ENCODE data around the gene RNF168.
A peak's percentile ranks its signal among the peaks of the same experiment; 100 is the strongest.
"Not testable (repeated sequence)": the region's sequence is repeated elsewhere in the genome, so short reads cannot be mapped to it uniquely, and the experiment has no call there.

RNF168 gene

GRCh38 chr3:196463804-196464203 lies 39.8 kb downstream of the RNF168 start:
- no peak for DNase-seq

GRCh38 chr3:196463478-196463756 lies 40.2 kb downstream of the RNF168 start:
- no peak for DNase-seq

- DNase-seq = not testable (repeated sequence)
Measured at GRCh38 chr3:196462680-196463477, 40.7 kb downstream of the RNF168 start.

GRCh38 chr3:196458063-196458462 lies 45.5 kb downstream of the RNF168 start:
- DNase-seq = no peak

- DNase-seq = not testable (repeated sequence)
Measured at GRCh38 chr3:196457470-196457869, 46.1 kb downstream of the RNF168 start.

- no peak for DNase-seq
Measured at GRCh38 chr3:196454935-196455334, 48.6 kb downstream of the RNF168 start.

GRCh38 chr3:196445391-196445790 lies 58.2 kb downstream of the RNF168 start:
- DNase-seq = not testable (repeated sequence)

- DNase-seq = no peak
Measured at GRCh38 chr3:196444500-196444894, 59.1 kb downstream of the RNF168 start.

GRCh38 chr3:196440696-196441095 lies 62.9 kb downstream of the RNF168 start:
- no peak for DNase-seq

- DNase-seq = no peak
Measured at GRCh38 chr3:196440041-196440537, 63.5 kb downstream of the RNF168 start.

- peak; percentile 94 for DNase-seq
Measured at GRCh38 chr3:196432137-196432879, 71.3 kb downstream of the RNF168 start, which contains the start of gene UBXN7. Gene UBXN7, minus strand, starts transcription at chr3:196432427. Its CDS starts 28 bp downstream, at chr3:196432399.

GRCh38 chr3:196431181-196432136 lies 72.1 kb downstream of the RNF168 start:
- DNase-seq = peak; percentile 26

- no peak for DNase-seq
Measured at GRCh38 chr3:196428041-196428440, 75.5 kb downstream of the RNF168 start.

GRCh38 chr3:196424421-196424820 lies 79.1 kb downstream of the RNF168 start:
- not testable (repeated sequence) for DNase-seq

GRCh38 chr3:196423044-196423781 lies 80.4 kb downstream of the RNF168 start:
- no peak for DNase-seq

- DNase-seq = not testable (repeated sequence)
Measured at GRCh38 chr3:196421668-196422067, 81.9 kb downstream of the RNF168 start.

GRCh38 chr3:196419386-196419785 lies 84.2 kb downstream of the RNF168 start:
- no peak for DNase-seq
